Natural killer cell treated with Interleukin-12 subunit alpha and Interleukin-12 subunit beta and Interleukin-15 and Interleukin-18, amount 100 ng/mL, for 72 hours (primary cell): ENCODE results near the gene SCGB1C1. TPM values are rescaled to one million over a fixed set of nuclear protein-coding genes. Genes with fewer than 3 reads are reported as not detected.
A peak's percentile ranks its signal among the peaks of the same experiment; 100 is the strongest.
"Not testable (repeated sequence)": the region's sequence is repeated elsewhere in the genome, so short reads cannot be mapped to it uniquely, and the experiment has no call there.

Experiments
- ATAC-seq, 2 donors: fragments of 150-1000 bp; cut with Tn5 transposase in 1 of 2; sonication (Bioruptor Pico), chemical (Tn5 transposase) in 1 of 2; 2 replicates each; pipeline ENCODE4 v1.10.0; 2021
- DNase-seq: peaks from one replicate; pipeline ENCODE4 v3.0.0; 2022; ENCODE audit warnings: low spot score
- H3K27ac Mint-ChIP-seq, 2 donors: 1 replicate in 1 of 2; 2 replicates in 1 of 2; pipeline ENCODE4 v1.8.0; 2022; ENCODE audit warnings: mixed read lengths in 2 of 2, mild to moderate bottlenecking in 1 of 2, moderate library complexity in 1 of 2
- H3K27me3 Mint-ChIP-seq, 2 donors: 1 replicate in 1 of 2; 2 replicates in 1 of 2; pipeline ENCODE4 v1.8.0; 2022; ENCODE audit warnings: mixed read lengths in 2 of 2
- H3K36me3 Mint-ChIP-seq: one replicate; pipeline ENCODE4 v1.8.0; 2022; ENCODE audit warnings: mixed read lengths
- H3K4me1 Mint-ChIP-seq, 2 donors: 1 replicate in 1 of 2; 2 replicates in 1 of 2; pipeline ENCODE4 v1.8.0; 2022; ENCODE audit warnings: low read depth in 2 of 2, mixed read lengths in 2 of 2, mild to moderate bottlenecking in 1 of 2
- H3K4me3 Mint-ChIP-seq: one replicate; pipeline ENCODE4 v1.8.0; 2022; ENCODE audit warnings: mixed read lengths
- H3K9me3 Mint-ChIP-seq: 2 replicates; pipeline ENCODE4 v1.8.0; 2022; ENCODE audit warnings: mixed read lengths
- total RNA-seq, 2 donors: library from RNA; stranded (reverse); gene quantifications; one replicate each; pipeline ENCODE4 v1.2.3, GENCODE V29; 2022

SCGB1C1 gene
- total RNA-seq, 2 donors from 2014 or later = not detected

- peak overlapping the region; percentile 97 for H3K27ac Mint-ChIP-seq
- peaks cover 7% of the 10 kb centered on the region for H3K36me3 Mint-ChIP-seq
- H3K27me3 Mint-ChIP-seq = no peaks in the 10 kb centered on the region
- no peaks in the 10 kb centered on the region for H3K9me3 Mint-ChIP-seq
- peaks cover 20 to 31% of the 10 kb centered on the region in 2 donors for H3K4me1 Mint-ChIP-seq
- no peak for ATAC-seq
- peak overlapping the region; percentile 96 for H3K4me3 Mint-ChIP-seq
- no peak for DNase-seq
Observed at GRCh38 chr11:235180-235579, 42.3 kb downstream of the SCGB1C1 start.

GRCh38 chr11:235609-235996, 42.7 kb downstream of the SCGB1C1 start:
- Mint-ChIP-seq H3K4me1 (peaks cover 23 to 31% of the 10 kb centered on the region in 2 donors), H3K27me3 (no peaks in the 10 kb centered on the region), H3K9me3 (no peaks in the 10 kb centered on the region), H3K4me3 (peak overlapping the region; percentile 96), H3K27ac (peak overlapping the region; percentile 97), H3K36me3 (peaks cover 7% of the 10 kb centered on the region)
- peak; percentile 28 to 50 for ATAC-seq
- peak; percentile 81 for DNase-seq

- Mint-ChIP-seq H3K27ac (peak within 1 kb of the TSS; percentile 97), H3K27me3 (no peaks in the 10 kb centered on the region)
- peak; percentile 91 to 92 for ATAC-seq
Observed at GRCh38 chr11:235997-236773, 43.3 kb downstream of the SCGB1C1 start, which contains the start of gene SIRT3. Gene SIRT3, minus strand, starts transcription at chr11:236342. Its CDS starts 14 bp downstream, at chr11:236328.

GRCh38 chr11:236774-237767, 44.2 kb downstream of the SCGB1C1 start, which contains the start of gene PSMD13:
Gene PSMD13, plus strand, starts transcription at chr11:236976. Its CDS starts 74 bp downstream, at chr11:237050.
- Mint-ChIP-seq H3K9me3 (no peaks in the 10 kb centered on the region), H3K27me3 (no peaks in the 10 kb centered on the region), H3K4me3 (peak within 1 kb of the TSS; percentile 96), H3K27ac (peak within 1 kb of the TSS; percentile 97), H3K4me1 (peaks cover 30 to 40% of the 10 kb centered on the region in 2 donors), H3K36me3 (peaks cover 17% of the 10 kb centered on the region)
- DNase-seq (peak; percentile 95), ATAC-seq (peak; percentile 92 to 93)

More at GRCh38 chr11:235997-236773, 43.3 kb downstream of the SCGB1C1 start, which contains the start of gene SIRT3:
- H3K4me1 Mint-ChIP-seq = peaks cover 23 to 31% of the 10 kb centered on the region in 2 donors
- H3K36me3 Mint-ChIP-seq = peaks cover 8% of the 10 kb centered on the region
- no peaks in the 10 kb centered on the region for H3K9me3 Mint-ChIP-seq
- peak within 1 kb of the TSS; percentile 96 for H3K4me3 Mint-ChIP-seq
- DNase-seq = peak; percentile 88

- H3K36me3 Mint-ChIP-seq = peaks cover 26% of the 10 kb centered on the region
- ATAC-seq, H3K27me3 Mint-ChIP-seq, DNase-seq, H3K9me3 Mint-ChIP-seq: not testable (repeated sequence)
- H3K4me1 Mint-ChIP-seq = peaks cover 36 to 47% of the 10 kb centered on the region in 2 donors
- peak overlapping the region; percentile 97 for H3K27ac Mint-ChIP-seq
- H3K4me3 Mint-ChIP-seq = peak overlapping the region; percentile 96
Observed at GRCh38 chr11:238346-238745, 45.5 kb downstream of the SCGB1C1 start.

GRCh38 chr11:240315-240714, 47.4 kb downstream of the SCGB1C1 start:
- Mint-ChIP-seq H3K36me3 (peaks cover 34% of the 10 kb centered on the region), H3K27ac (no peak overlapping the region), H3K4me1 (peaks cover 35 to 47% of the 10 kb centered on the region in 2 donors)

GRCh38 chr11:241634-242033, 48.8 kb downstream of the SCGB1C1 start:
- Mint-ChIP-seq H3K27me3 (no peaks in the 10 kb centered on the region), H3K36me3 (peaks cover 42% of the 10 kb centered on the region), H3K9me3 (no peaks in the 10 kb centered on the region), H3K4me1 (peaks cover 29 to 42% of the 10 kb centered on the region in 2 donors), H3K4me3 (no peak overlapping the region), H3K27ac (peak overlapping the region in 1 of 2 donors; percentile 36)
- ATAC-seq (no peak), DNase-seq (no peak)

More at GRCh38 chr11:240315-240714, 47.4 kb downstream of the SCGB1C1 start:
- DNase-seq (no peak), ATAC-seq (no peak)
- Mint-ChIP-seq H3K27me3 (no peaks in the 10 kb centered on the region), H3K4me3 (no peak overlapping the region), H3K9me3 (no peaks in the 10 kb centered on the region)

Other genes with a start within 250 kb of the SCGB1C1 start
- 10 to 100 TPM; 43.6 to 51.4 TPM for gene BET1L, start 14.3 kb downstream of the SCGB1C1 start, total RNA-seq
- gene RIC8A, start 14.6 kb downstream of the SCGB1C1 start, total RNA-seq = 100 to 1,000 TPM; 130 to 148 TPM
- 10 to 100 TPM; 13.7 to 16.3 TPM for gene SIRT3, start 43.3 kb downstream of the SCGB1C1 start, total RNA-seq
- 100 to 1,000 TPM; 204 to 263 TPM for gene PSMD13, start 43.9 kb downstream of the SCGB1C1 start, total RNA-seq
- gene NLRP6, start 85.3 kb downstream of the SCGB1C1 start, total RNA-seq = 1 to 10 TPM in 1 of 2 donors, under 1 TPM in 1; 0.26 to 1.2 TPM
- gene PGGHG, start 96.0 kb downstream of the SCGB1C1 start, total RNA-seq = 10 to 100 TPM; 17.0 to 24.9 TPM
- not detected for gene IFITM5, start 106.4 kb downstream of the SCGB1C1 start, total RNA-seq
- 100 to 1,000 TPM in 1 of 2 donors, 10 to 100 TPM in 1; 87.9 to 171 TPM for gene IFITM2, start 114.7 kb downstream of the SCGB1C1 start, total RNA-seq
- 10 to 100 TPM; 58.1 to 71.0 TPM for gene IFITM1, start 121.0 kb downstream of the SCGB1C1 start, total RNA-seq
- 10 to 100 TPM; 28.2 to 29.8 TPM for gene IFITM3, start 127.8 kb downstream of the SCGB1C1 start, total RNA-seq
- gene B4GALNT4, start 176.4 kb downstream of the SCGB1C1 start, total RNA-seq = under 1 TPM in 1 of 2 donors, not detected in 1; 0.50 TPM
- not detected for gene PKP3, start 201.1 kb downstream of the SCGB1C1 start, total RNA-seq
- gene SIGIRR, start 221.9 kb downstream of the SCGB1C1 start, total RNA-seq = 10 to 100 TPM; 39.0 to 44.9 TPM
- 1 to 10 TPM; 2.4 to 6.7 TPM for gene ANO9, start 248.9 kb downstream of the SCGB1C1 start, total RNA-seq